ENCODE data around the gene C1orf141. TPM values are rescaled to one million over a fixed set of nuclear protein-coding genes. Genes with fewer than 3 reads are reported as not detected.

C1orf141 gene
- total RNA-seq, 1 experiment from 2014 or later, result not detected

DNA sequence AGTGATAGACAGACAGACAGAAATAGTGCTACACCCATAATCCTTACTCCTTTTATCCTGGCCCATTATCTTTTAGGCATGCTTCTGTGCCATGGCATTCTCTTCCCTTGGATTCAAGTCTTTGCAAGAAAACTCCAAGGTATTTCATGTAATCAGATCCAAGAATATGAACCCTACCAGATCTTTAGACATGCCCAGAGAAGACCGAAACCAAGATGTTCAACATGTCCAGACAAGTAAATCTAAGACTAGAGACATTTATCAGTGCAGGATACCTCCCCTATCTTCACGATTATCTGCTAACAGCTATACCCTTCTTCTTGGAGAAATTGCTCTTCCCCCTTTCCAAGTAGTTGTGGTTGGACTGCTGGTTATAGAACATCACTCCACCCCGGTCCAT lies 11.8 kb upstream of the C1orf141 start:
- ATAC-seq, result no peak

DNA sequence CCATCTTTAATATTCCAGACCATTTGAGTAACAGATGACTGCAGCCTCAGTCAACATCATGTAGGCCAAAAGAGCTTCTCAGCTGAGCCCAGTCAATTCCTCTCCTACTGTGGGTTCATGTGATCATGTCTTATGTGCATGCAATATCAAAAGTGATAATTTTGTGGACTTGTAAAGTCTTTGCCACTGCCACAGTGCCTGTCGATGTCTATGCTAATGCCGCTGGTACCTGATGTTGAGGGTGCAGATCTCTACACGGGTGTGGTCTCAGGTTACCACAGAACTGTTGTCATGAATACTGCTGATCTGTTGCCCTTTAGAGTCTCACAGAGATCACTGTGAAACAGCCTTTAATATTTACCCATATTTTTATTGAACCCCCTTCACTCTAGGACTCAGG lies 11.3 kb upstream of the C1orf141 start:
- Mint-ChIP-seq H3K4me1 (peaks cover 8% of the 10 kb centered on the region), H3K36me3 (no peaks in the 10 kb centered on the region), H3K9me3 (no peaks in the 10 kb centered on the region), H3K27me3 (ENCODE audit: low read depth) (peaks cover 2% of the 10 kb centered on the region; the same call in 1 of the 2 replicates), H3K4me3 (no peak overlapping the region), H3K27ac (no peak overlapping the region)
- ChIA-PET POLR2A (no interaction called here), CTCF (no interaction called here)
- ATAC-seq (no peak), DNase-seq (ENCODE audit: low spot score) (no peak)
- no peak for TF ChIP-seq ZNF317 (CRISPR knock-in tag; IDR thresholded peaks at IDR 0.05; ENCODE audit: borderline replicate concordance, low read depth)
- no peak for TF ChIP-seq ZNF121 (CRISPR knock-in tag; IDR thresholded peaks at IDR 0.05)
- TF ChIP-seq AFF4 (CRISPR knock-in tag; IDR thresholded peaks at IDR 0.05; ENCODE audit: borderline replicate concordance), result no peak
- TF ChIP-seq GTF2I (CRISPR knock-in tag; conservative IDR thresholded peaks at IDR 0.05), result no peak

More for the DNA sequence above, 11.8 kb upstream of the C1orf141 start:
- peaks cover 5% of the 10 kb centered on the region; the same call in 1 of the 2 replicates for H3K27me3 Mint-ChIP-seq (ENCODE audit: low read depth)
- H3K27ac Mint-ChIP-seq, result no peak overlapping the region
- TF ChIP-seq, protein P1, sequence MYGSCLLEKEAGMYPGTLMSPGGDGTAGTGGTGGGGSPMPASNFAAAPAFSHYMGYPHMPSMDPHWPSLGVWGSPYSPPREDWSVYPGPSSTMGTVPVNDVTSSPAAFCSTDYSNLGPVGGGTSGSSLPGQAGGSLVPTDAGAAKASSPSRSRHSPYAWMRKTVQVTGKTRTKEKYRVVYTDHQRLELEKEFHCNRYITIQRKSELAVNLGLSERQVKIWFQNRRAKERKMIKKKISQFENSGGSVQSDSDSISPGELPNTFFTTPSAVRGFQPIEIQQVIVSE (CRISPR knock-in tag; IDR thresholded peaks at IDR 0.05; ENCODE audit: borderline replicate concordance), result no peak
- TF ChIP-seq ZNF281 (CRISPR knock-in tag; IDR thresholded peaks at IDR 0.05), result no peak
- no peak for TF ChIP-seq USF2 (CRISPR knock-in tag; IDR thresholded peaks at IDR 0.05)
- TF ChIP-seq ZNF425 (CRISPR knock-in tag; conservative IDR thresholded peaks at IDR 0.05), result no peak
- no peaks in the 10 kb centered on the region for H3K36me3 Mint-ChIP-seq
- no peaks in the 10 kb centered on the region for H3K9me3 Mint-ChIP-seq
- peaks cover 8% of the 10 kb centered on the region for H3K4me1 Mint-ChIP-seq
- POLR2A ChIA-PET, result no interaction called here
- no peak for DNase-seq (ENCODE audit: low spot score)
- CTCF ChIA-PET, result no interaction called here
- H3K4me3 Mint-ChIP-seq, result no peak overlapping the region

- ChIA-PET POLR2A (interaction anchor here (0.5 kb wide), 1 partner anchor 258 kb away, joined by 4 read pairs; no protein-coding TSS in a partner anchor), CTCF (interaction anchor here (0.7 to 1.0 kb wide), 2 partner anchors 66 to 69 kb away, joined by 3 read pairs; no protein-coding TSS in a partner anchor)
- Mint-ChIP-seq H3K27me3 (ENCODE audit: low read depth) (no peaks in the 10 kb centered on the region), H3K27ac (no peak overlapping the region), H3K4me3 (no peak overlapping the region), H3K36me3 (no peaks in the 10 kb centered on the region), H3K9me3 (no peaks in the 10 kb centered on the region), H3K4me1 (peaks cover 8% of the 10 kb centered on the region)
- no peak for ATAC-seq
- DNase-seq (ENCODE audit: low spot score), result no peak
- no peak for TF ChIP-seq ZNF263 (CRISPR knock-in tag; IDR thresholded peaks at IDR 0.05; ENCODE audit: low read depth)
- TF ChIP-seq, protein P1 (CRISPR knock-in tag; IDR thresholded peaks at IDR 0.05; ENCODE audit: borderline replicate concordance), result no peak
- no peak for TF ChIP-seq RORB (CRISPR knock-in tag; IDR thresholded peaks at IDR 0.05)
- no peak for TF ChIP-seq HMGA2 (CRISPR knock-in tag; IDR thresholded peaks at IDR 0.05)
- no peak for TF ChIP-seq MYBL2 (CRISPR knock-in tag; IDR thresholded peaks at IDR 0.05)
- TF ChIP-seq, protein P2, sequence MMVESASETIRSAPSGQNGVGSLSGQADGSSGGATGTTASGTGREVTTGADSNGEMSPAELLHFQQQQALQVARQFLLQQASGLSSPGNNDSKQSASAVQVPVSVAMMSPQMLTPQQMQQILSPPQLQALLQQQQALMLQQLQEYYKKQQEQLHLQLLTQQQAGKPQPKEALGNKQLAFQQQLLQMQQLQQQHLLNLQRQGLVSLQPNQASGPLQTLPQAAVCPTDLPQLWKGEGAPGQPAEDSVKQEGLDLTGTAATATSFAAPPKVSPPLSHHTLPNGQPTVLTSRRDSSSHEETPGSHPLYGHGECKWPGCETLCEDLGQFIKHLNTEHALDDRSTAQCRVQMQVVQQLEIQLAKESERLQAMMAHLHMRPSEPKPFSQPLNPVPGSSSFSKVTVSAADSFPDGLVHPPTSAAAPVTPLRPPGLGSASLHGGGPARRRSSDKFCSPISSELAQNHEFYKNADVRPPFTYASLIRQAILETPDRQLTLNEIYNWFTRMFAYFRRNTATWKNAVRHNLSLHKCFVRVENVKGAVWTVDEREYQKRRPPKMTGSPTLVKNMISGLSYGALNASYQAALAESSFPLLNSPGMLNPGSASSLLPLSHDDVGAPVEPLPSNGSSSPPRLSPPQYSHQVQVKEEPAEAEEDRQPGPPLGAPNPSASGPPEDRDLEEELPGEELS (CRISPR knock-in tag; IDR thresholded peaks at IDR 0.05), result no peak
- TF ChIP-seq, protein P3, sequence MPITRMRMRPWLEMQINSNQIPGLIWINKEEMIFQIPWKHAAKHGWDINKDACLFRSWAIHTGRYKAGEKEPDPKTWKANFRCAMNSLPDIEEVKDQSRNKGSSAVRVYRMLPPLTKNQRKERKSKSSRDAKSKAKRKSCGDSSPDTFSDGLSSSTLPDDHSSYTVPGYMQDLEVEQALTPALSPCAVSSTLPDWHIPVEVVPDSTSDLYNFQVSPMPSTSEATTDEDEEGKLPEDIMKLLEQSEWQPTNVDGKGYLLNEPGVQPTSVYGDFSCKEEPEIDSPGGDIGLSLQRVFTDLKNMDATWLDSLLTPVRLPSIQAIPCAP (CRISPR knock-in tag; IDR thresholded peaks at IDR 0.05), result no peak
- TF ChIP-seq CREM (CRISPR knock-in tag; IDR thresholded peaks at IDR 0.05), result no peak
- TF ChIP-seq, protein P4, sequence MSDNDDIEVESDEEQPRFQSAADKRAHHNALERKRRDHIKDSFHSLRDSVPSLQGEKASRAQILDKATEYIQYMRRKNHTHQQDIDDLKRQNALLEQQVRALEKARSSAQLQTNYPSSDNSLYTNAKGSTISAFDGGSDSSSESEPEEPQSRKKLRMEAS (CRISPR knock-in tag; IDR thresholded peaks at IDR 0.05), result no peak
- no peak for TF ChIP-seq EMX1 (CRISPR knock-in tag; IDR thresholded peaks at IDR 0.05)
These were observed 9.9 kb upstream of the C1orf141 start for GRCh38 chr1:67144696-67145095.
